OCI-LY7 (cell line): ENCODE measurements around the gene IGF1R.

Source experiments
- CTCF ChIP-seq: fragments of 200-600 bp; sonication (generic); conservative IDR thresholded peaks from 2 replicates; pipeline ENCODE4 v1.5.1; 2014; ENCODE audit warnings: mild to moderate bottlenecking, antibody characterized with exemption, low read length, moderate library complexity, mixed read lengths
- EZH2phosphoT487 ChIP-seq: fragments of 200-600 bp; sonication (generic); IDR thresholded peaks from 2 replicates; pipeline ENCODE4 v1.6.1; 2018; ENCODE audit warnings: low read depth, borderline replicate concordance, mild to moderate bottlenecking, mixed run types, antibody characterized with exemption, low read length, moderate library complexity, mixed read lengths

- no peak for TF ChIP-seq EZH2phosphoT487
- TF ChIP-seq CTCF, result no peak
Measured at GRCh38 chr15:98681061-98681460, 32.7 kb downstream of the IGF1R start.
